ENCODE data around the gene STON1. TPM values are rescaled to one million over a fixed set of nuclear protein-coding genes. Genes with fewer than 3 reads are reported as not detected.
"Not testable (repeated sequence)": the region's sequence is repeated elsewhere in the genome, so short reads cannot be mapped to it uniquely, and the experiment has no call there.

STON1 gene
- total RNA-seq, 1 donor from 2014 or later, result 2.4 TPM

GRCh38 chr2:48620604-48621003 is 90.7 kb downstream of the STON1 start:
- ATAC-seq, result no peak

GRCh38 chr2:48622691-48623090 is 92.7 kb downstream of the STON1 start:
- ATAC-seq, result not testable (repeated sequence)

- no peak for ATAC-seq
Observed at GRCh38 chr2:48624696-48625095, 94.7 kb downstream of the STON1 start.

DNA sequence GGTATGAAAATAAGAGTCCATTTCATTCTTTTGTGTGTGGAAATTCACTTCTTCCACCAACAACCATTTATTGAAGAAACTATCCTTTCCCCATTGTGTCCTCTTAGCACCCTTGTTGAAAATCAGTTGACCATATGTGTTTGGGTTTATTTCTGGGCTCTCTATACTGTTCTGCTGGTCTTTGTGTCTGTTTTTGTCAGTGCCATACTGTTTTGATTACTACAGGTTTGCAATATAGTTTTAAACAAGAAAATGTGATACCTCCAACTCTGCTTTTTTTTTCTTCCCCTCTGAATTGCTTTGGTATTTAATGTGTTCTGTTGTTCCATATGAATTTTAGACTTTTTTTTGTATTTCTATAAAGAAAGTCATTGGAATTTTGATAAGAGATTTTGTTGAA is 96.1 kb downstream of the STON1 start:
- no peak for ATAC-seq

- no peak for ATAC-seq
Observed at GRCh38 chr2:48633143-48633542, 103.2 kb downstream of the STON1 start.

DNA sequence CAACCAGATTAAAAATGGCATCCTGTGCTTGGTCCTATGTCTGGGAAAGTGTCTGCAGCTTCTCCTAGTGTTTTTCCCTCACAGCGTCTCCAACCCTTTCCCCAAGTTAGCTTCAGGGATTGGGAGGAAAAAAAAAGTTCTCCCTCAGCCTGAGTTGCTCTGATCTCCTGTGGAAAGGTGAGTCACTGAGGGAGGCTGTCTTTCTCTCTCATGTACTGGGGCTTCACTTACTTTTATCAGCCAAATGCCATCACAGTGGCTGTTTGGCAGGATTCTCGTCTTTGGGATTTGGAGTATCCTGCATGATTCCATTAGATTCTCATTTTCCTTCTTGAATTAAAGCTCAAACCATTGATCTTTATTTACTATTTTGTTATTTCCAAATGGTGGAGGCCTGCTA is 105.8 kb downstream of the STON1 start:
- ATAC-seq, result no peak

DNA sequence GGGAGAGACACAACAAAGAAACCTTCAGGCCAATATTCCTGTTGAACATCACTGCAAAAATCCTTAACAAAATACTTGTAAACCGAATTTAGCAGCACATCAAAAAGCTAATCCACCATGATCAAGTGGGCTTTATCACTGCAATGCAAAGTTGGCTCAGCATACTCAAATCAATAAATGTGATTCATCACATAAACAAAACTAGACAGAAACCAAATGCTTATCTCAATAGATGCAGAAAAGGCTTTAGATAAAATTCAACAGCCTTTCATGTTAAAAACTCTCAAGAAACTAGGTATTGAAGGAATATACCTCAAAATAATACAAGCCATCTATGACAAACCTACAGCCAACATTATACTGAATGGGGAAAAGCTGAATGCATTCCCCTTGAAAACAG is 108.3 kb downstream of the STON1 start:
- ATAC-seq, result no peak

Other genes starting within 250 kb of the STON1 start
- gene FOXN2, start 215.5 kb upstream of the STON1 start, total RNA-seq, result 10.8 TPM
- gene PPP1R21, start 89.4 kb upstream of the STON1 start, total RNA-seq, result 22.2 TPM
- not detected for gene GTF2A1L, start 87.7 kb downstream of the STON1 start, total RNA-seq
- not detected for gene LHCGR, start 225.6 kb downstream of the STON1 start, total RNA-seq

Measured in esophagus mucosa (tissue), 1 donor.